NK-92 (cell line): ENCODE data around the gene PID1.

Experiments
- DNase-seq: peaks from one replicate; lab custom pipeline; 2025; ENCODE audit not compliant: unreplicated experiment; lab: John Stamatoyannopoulos, UW

Gene PID1

DNA sequence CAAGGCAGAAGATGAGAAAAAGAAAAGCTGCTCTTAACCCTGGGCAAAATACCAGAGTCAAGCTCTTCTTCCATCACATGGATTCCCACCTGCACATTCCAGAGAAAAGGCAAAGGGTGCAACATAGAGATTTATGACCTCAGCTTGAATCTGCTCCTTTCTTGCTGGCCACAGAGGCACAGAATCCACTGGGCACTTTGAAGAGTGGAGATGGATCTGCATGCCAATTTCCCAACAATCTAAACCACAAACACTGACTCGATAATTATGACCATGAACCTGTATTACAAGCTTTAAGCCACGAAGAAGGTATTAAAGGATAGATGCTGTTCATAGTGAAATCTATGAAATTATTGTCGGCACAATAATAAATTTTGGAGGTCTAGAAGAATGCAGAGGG lies 237.3 kb downstream of the PID1 start:
- DNase-seq = no peak

DNA sequence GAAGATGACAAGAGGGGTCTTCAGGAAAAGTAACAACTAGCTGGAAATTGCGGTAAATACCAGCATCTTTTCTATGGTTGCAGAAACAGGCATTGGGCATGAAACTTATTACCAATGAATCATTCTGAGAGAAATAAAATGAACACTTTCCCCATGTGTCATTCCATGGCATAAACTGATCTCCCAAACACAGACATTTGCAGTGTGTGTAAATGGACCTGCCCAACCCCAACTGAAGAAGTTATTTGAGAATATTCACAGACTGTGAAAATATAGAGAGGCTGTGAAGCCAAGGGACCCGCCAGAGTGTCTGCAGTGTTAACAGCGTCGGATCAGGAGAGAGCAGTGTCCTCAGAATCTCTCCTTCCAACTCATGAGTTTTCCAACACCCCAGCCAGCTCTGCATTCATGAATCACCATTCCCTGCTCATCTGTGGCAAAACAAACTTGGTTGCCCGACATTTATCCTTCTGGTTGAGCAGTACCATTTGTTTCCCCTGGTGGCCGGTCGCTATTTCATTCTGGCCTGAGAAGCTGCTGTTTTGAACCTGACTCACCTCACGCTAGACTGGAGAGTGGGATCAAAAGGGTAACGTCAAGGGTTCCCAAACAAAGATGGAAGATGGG lies 238.4 kb downstream of the PID1 start:
- no peak for DNase-seq

DNA sequence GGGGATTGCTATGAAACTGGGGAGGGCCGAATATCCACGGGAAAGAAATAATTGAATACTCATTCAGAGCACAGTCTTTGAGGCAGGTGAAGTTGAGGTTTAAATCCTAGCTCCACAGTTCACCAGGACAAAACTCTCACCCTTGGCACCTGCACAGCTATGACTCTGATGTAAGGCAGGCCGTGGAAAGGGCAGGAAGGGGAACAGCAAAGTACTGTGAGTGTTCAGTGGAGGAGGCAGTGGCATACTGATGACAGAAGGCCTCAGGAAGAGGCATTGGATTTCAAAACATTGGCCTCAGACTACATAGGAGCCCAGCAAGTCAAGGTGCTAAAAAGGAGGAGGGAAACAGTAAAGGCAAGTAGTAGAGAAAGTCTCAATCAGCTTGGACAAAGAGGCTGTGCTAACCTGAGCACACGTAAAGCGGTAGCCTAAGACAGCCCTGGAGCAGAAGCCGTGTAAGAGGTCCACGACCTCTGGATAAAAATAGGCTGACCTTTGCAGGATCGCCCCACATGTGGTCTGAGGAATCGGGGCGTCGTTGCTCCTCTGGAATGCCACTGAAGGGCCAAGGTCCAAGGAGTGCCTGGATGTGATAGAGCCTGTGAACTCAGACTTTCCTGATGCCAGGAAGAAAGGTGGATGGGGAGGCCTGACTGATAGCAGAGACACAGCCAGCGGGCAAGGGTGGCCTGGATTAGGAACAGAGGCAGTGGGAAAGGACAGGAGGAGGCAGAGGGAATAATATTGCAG lies 243.6 kb downstream of the PID1 start:
- DNase-seq = no peak

DNA sequence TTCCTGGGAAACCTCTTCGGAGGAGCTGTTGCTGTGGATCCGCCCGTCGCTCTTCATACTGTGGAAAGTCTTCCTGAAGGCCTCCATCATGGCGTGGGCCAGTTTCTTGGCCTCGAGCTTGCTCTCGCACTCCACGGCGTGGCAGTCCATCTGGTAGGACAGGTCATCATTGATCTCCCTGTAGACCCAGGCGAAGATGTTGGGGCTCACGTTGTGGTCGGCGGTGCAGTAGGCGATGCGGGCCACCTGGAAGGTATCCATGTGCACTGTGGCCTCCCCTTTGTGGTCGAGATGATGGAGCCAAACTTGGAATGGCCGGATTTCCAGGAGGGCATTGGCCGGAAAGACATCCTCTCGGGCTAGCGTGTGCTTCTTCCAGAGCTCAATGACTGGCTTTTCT lies 245.4 kb downstream of the PID1 start:
- DNase-seq = no peak

DNA sequence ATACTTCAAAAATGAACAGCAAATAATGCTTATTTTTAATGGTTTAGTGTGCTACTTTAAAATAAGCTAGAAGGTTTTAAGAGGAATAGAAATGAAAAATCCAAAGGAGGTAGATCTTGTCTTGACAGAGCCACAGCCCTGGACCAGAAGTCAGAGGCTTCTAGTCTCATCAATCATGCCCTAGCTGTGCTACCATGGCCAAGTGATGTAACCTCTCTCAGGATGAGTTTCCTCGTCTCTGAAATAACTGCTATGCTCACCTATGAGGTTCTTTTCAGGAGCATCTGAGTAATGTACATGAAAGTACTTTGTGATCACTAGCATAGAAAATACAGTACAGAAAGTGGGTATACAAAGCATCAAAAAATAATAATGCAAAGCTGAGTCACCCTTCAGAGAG lies 248.4 kb downstream of the PID1 start:
- DNase-seq = no peak

DNA sequence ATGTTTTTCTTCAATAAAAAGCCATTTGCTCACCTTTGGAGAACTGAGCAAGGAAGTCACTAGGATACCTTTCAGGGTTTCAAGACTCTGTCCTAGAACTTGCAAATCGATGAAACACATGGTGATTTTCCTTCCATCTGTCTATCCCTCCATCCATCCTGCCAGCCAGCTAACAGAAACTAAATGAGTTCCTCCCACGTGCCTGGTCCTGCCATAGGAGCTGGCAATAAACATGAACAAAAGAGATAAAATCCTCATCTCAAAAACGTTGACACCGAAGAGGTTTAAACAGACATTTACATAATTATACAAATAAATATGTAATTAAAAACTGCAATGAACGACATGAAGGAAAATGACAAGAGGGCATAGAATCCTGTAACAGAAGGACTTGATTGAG lies 249.0 kb downstream of the PID1 start:
- DNase-seq = no peak

DNA sequence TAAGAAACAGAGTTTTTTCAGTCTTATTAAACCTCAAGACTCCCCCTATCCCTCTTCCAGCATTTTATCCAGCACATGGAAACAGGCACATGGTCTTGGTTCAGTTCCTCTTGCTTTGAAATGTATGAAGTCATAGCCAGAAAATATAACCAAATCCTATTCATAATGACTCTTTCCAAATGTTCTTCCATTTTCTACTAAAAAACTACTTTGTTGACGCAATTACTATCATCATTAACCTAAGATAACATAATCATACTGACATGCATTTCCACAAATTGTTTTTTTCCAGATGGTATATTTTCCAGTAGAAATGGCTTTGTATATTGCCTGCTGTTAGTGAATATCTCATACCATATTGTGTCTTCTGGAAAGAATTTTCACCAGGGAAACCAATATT lies 261.3 kb downstream of the PID1 start:
- DNase-seq = no peak

DNA sequence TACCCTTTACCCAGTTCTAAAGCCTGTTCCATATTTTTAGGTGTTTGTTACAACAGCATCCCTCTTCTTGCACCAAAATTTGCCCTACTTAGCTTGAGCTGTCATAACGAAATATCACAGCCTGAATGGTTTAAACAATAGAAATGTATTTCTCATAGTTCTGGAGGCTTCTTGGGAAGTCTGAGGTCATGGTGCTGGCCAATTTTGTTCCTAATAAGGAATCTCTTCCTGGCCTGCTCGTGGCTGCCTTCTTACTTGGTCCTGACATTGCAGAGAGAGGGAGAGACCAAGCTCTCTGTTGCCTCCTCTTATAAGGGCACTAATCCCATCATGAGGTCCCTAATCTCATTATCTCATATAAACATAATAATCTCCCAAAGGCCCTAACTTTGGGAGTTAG lies 267.8 kb downstream of the PID1 start:
- no peak for DNase-seq

DNA sequence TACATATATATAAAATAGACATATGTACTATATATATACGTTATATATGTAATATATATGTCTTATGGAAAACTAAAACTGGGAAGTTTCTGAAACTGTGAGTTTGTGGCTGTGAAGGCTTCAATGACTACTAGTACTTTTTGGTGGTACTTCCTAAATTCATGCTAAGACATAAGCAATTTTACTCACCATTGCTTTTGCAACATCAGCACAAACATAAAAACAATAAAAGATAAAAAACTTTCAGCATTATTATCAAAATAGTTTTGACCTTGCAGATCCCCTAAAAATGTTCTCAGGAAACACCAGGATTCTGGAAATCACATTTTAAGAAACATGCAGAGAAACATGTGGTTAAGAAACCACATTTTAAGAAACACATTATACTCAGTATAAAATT lies 269.9 kb downstream of the PID1 start:
- DNase-seq = no peak

DNA sequence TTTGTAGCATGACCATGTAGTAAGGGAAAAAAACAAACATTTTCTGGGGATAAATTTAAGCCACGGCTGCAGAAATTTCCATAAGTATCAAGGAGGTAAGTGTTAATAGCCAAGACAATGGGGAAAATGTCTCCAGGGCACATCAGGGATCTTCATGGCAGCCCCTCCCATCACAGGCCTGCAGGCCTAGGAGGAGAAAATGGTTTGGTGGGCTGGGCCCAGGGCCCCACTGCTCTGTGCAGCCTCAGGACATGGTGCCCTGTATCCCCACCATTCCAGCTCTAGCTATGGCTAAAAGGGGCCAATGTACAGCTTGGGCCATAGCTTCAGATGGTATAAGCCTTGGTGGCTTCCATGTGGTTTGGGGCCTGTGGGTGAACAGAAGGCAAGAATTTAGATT lies 271.8 kb downstream of the PID1 start:
- DNase-seq = no peak

DNA sequence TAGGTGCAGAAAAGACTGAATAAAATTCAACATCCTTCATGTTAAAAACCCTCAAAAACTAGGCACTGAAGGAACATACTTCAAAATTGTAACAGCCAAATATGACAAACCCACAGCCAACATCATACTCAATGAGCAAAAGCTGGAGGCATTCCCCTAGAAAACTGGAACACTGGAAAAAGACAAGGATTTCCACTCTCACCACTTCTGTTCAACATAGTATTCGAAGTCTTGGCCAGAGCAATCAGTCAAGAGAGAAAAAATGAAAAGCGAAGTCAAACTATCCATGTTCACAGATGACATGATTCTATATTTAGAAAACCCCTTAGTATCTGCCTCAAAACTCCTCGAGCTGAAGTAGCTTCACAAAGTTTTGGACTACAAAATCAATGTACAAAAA lies 282.3 kb downstream of the PID1 start:
- no peak for DNase-seq

DNA sequence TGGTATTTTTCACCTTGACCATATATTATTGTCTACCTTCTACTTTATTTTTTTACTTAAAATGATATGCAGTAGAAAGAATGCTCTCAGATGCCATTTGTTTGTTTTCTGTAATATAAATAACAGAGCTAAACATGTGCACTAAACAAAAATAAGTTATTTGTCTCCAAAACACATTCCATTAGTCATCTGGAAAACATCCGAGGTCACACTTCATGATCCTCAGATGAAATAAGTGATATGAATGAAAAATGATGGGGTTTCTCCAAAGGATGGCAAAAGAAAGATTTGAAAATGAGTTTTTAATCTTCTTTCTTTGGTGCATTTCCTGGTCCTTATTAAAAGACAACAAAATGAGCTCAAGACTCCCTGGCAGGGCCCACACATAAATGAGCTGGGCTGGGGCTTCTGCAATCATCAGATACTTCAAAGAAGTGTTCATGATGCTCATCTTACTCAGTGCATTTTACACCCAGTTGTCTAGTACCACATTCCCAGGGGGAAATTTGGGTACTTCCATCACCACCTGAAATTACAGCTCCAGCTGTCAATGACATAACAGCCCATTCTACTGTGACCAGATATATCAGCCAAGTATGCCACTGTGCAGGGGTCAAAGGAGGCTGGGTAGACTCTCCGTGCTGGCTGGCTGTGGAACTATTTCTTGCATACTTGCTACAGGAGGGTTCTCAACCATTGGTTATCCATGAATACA lies 283.5 kb downstream of the PID1 start:
- DNase-seq = no peak

DNA sequence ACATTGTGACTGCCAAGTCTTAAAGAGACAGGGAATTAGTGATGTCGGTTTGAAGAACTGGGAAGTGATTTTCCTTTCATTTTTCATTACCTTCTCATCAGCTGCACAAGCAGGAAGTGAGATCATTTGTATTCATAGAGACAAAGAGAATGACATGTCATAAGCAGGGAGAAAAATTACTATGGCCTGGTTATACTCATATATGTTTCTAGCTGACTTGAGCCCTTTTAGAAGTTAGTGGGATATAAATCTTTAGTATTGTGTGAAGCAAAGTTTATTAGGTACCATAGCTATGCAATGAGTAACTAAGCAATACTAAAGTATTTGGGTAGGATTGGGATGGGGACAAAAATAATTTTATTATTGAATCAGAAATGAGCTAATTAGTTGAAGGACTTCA lies 284.1 kb downstream of the PID1 start:
- DNase-seq = no peak

DNA sequence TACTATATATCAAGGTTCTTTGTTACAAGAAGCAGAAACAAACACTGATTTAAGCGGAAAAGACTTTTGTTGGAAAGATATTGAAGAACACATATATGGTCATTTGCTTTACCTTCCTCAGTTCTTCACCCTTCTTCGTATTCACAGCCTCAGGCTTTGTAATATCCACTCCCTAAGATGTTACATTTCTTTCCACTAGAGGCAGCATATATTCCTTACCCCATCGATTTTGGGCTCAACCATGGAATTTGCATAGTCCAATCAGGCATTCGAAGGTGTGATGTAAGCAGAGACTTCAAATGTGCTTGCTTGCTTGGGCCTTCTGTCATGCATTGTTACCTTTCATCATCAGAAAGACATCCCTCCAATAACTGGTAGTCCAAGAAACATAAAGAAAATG lies 287.4 kb downstream of the PID1 start:
- DNase-seq = no peak

DNA sequence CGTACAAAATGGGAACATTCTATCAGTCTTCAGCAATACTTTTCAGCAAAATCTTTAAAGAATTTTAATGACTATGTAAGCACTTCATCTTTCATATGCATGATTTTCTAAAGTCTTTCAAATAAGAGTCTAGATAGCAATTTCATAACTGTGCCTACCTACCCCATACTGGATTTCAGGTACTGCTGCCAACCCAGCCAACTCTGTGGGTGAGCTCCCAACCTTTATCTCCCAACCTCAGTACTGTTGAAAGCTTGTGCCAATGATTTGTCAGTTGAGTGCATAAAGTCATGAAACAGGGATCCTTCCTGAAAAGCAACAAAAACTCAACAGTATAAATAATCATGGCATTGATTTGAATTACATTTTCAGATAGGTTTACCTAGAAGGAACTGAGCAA lies 296.9 kb downstream of the PID1 start:
- DNase-seq = no peak
